GM21619 (cell line): ENCODE measurements around the gene SYNJ1.

Experiments
- ATAC-seq: cut with Tn5 transposase; IDR thresholded peaks from one replicate; pipeline ENCODE4 v1.9.1; 2021; ENCODE audit not compliant: unreplicated experiment

SYNJ1 gene

DNA sequence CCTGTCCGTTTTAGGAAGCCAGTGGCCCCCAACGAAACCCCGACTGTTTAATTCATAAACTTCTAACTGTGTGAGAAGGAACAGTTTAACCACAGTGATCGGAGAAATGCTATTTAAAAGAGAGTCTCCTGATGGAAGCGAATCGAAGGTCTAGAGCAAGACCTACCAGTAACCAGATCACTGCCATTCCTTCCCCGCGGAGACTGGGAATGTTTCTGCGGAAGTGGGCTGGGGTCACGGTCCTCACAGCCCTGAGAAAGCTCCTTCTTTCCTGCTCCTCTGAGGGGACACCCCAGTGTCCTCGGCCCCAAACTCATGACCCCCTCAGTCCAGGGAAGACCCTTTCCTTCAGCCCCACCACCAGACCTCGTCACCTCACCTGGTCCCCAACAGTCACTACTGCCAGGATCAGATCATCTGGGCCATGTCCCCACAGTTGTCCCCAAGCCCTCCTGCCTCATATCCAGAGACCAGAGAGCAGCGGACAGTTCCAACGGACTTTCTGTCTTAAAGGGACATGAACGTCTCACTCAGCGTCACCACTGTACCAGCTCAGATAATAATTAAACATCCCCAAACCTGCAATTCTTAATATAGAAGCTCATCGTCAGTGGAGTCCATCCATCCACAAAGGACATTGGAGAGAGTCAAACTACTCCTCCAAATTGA, 142.6 kb downstream of the SYNJ1 start, which contains the start of gene TCP10L:
Gene TCP10L, minus strand, starts transcription at position 482 of the 669 bp plus-strand sequence. CDS start 1,219 bp downstream, outside the sequence.
- no peak for ATAC-seq

DNA sequence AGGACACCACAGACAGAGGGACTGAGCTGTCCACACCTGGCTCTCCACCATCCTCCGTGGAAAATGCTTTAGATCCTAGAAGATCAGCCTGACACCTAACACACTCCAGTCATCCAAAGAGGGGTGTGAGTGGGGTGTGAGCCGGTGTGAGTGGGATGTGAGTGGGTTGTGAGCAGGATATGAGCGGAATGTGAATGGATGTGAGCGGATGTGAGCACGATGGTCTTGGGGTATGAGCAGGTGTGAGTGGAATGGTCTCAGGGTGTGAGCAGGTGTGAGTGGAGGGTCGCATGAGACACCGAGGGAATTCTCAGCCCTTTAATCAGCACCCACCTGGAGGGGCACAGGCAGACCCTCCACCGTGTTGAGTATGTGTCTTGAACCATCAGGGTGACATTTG, 143.3 kb downstream of the SYNJ1 start:
- no peak for ATAC-seq

DNA sequence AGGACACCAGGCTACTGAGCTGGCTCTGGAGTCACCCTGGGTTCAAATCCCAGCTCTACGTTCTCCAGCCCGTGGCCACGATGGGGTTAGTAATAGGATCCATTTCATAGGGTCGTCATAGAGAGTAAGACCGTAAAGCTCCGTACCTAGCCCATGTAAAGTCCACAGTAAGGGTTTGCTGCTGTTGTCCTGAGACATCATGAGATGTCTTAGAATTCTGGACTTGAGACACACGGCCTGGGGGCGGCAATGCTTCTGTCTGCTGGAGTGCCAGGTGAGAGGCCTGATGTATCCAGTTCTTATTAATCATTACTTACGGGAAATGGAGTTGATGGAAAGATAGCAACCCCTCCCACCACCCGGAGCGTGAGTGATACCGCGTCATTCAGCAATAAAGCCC, 146.1 kb downstream of the SYNJ1 start:
- no peak for ATAC-seq

DNA sequence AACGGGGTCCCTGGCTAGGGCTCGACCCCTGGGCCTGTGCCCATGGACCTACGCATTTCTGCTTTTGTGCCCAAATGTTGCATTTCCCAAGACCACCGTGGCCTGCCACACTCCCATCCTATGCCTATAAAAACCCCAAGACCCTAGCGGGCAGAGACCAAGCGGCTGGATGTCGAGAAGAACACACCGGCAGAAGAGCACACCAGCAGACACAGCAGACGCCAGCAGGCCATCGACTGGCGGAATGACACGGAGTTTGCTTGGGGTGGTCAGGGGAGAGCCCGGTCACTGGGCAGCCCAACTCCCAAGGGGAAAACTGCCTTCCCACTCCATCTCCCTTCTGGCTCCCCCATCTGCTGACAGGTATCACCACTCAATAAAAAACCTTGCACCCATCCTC, 146.9 kb downstream of the SYNJ1 start:
- no peak for ATAC-seq
